A549 (cell line): ENCODE data around the gene NEDD4L. TPM values are rescaled to one million over a fixed set of nuclear protein-coding genes. Genes with fewer than 3 reads are reported as not detected.

ENCODE experiments used
- ATAC-seq, 2 experiments: fragments of 200-7000 bp in 1 of 2; fragments of >200 bp in 1 of 2; cut with Nextera tagmentation in 1 of 2; cut with Tn5 transposase in 1 of 2; 3 replicates each; pipeline versions ENCODE4 v1.8.0 to v1.9.1; 2018 to 2020; ENCODE audit warnings: mild to moderate bottlenecking in 1 of 2, moderate library complexity in 1 of 2
- CTCF ChIA-PET: fragments of 300-600 bp; sonication (Branson Sonifier 250); formaldehyde crosslinking; extraction: SDS; loops from one replicate; lab custom pipeline; 2021; ENCODE audit warnings: antibody characterized with exemption, inconsistent platforms; lab: Yijun Ruan, JAX
- POLR2A ChIA-PET: fragments of 350-600 bp; formaldehyde crosslinking; extraction: SDS; loops from one replicate; lab custom pipeline; 2021; ENCODE audit warnings: antibody characterized with exemption, inconsistent platforms; lab: Yijun Ruan, JAX
- DNase-seq, 2 experiments: peaks; one replicate each; pipeline versions ENCODE4 v3.0.0 to v3.0.0-alpha.2; 2011 to 2016; ENCODE audit warnings: low read depth in 1 of 2, low spot score in 1 of 2
- FAIRE-seq: peaks from 2 replicates; lab custom pipeline; 2011; peaks lifted over from hg19 to GRCh38; lab: Jason Lieb, UNC
- H3K27ac ChIP-seq, 2 experiments: fragments of >200 bp; sonication (Bioruptor Twin); formaldehyde crosslinking; 3 replicates each; pipeline ENCODE4 v1.5.1; 2016 to 2017
- H3K4me1 ChIP-seq: fragments of >200 bp; sonication (Bioruptor Twin); formaldehyde crosslinking; 3 replicates; pipeline ENCODE4 v1.6.1; 2016
- H3K4me2 ChIP-seq: fragments of >200 bp; sonication (Bioruptor Twin); formaldehyde crosslinking; 3 replicates; pipeline ENCODE4 v1.6.1; 2016
- H3K4me3 ChIP-seq: fragments of >200 bp; sonication (Bioruptor Twin); formaldehyde crosslinking; 3 replicates; pipeline ENCODE4 v1.5.1; 2016
- H3K9me3 ChIP-seq: fragments of >200 bp; sonication (Bioruptor Twin); formaldehyde crosslinking; 3 replicates; pipeline ENCODE4 v1.6.1; 2016
- BHLHE40 ChIP-seq: IDR thresholded peaks from 2 replicates; pipeline ENCODE4 v1.6.1; 2012; ENCODE audit warnings: low read depth, low read length, inconsistent platforms
- CBX2 ChIP-seq: fragments of 200-600 bp; sonication (generic); IDR thresholded peaks from 2 replicates; pipeline ENCODE4 v1.6.1; 2016; ENCODE audit warnings: low read depth, mild to moderate bottlenecking, borderline replicate concordance
- CBX8 ChIP-seq: fragments of 200-600 bp; sonication (generic); IDR thresholded peaks from 2 replicates; pipeline ENCODE4 v1.6.1; 2016
- CHD2 ChIP-seq: fragments of 150-350 bp; IDR thresholded peaks from 2 replicates; pipeline ENCODE4 v1.6.1; 2014; ENCODE audit warnings: low read length; ENCODE audit not compliant: partially characterized antibody
- CTCF ChIP-seq: fragments of >200 bp; sonication (Bioruptor Twin); formaldehyde crosslinking; IDR thresholded peaks from 3 replicates; pipeline ENCODE4 v1.5.1; 2016
- E2F6 ChIP-seq: IDR thresholded peaks from 2 replicates; pipeline ENCODE4 v1.6.1; 2012; ENCODE audit warnings: low read depth, borderline replicate concordance
- EHMT2 ChIP-seq: fragments of 200-600 bp; sonication (generic); IDR thresholded peaks from 2 replicates; pipeline ENCODE4 v1.6.1; 2016; ENCODE audit warnings: antibody characterized with exemption, low read depth, mild to moderate bottlenecking, moderate library complexity
- ESRRA ChIP-seq: fragments of 150-350 bp; IDR thresholded peaks from 2 replicates; pipeline ENCODE4 v1.6.1; 2014; ENCODE audit warnings: mild to moderate bottlenecking, low read length, borderline replicate concordance
- FOSB ChIP-seq: fragments of 250-450 bp; sonication (Bioruptor Pico); IDR thresholded peaks from 2 replicates; pipeline ENCODE4 v1.5.0; 2020; ENCODE audit warnings: mild to moderate bottlenecking, moderate library complexity
- FOXS1 ChIP-seq: fragments of 250-450 bp; sonication (Bioruptor Pico); IDR thresholded peaks from 2 replicates; pipeline ENCODE4 v1.5.0; 2020; ENCODE audit warnings: mild to moderate bottlenecking, moderate library complexity
- HES2 ChIP-seq: fragments of >200 bp; sonication (Bioruptor Twin); formaldehyde crosslinking; IDR thresholded peaks from 2 replicates; pipeline ENCODE4 v1.6.1; 2016
- HMGXB4 ChIP-seq: fragments of 250-450 bp; sonication (Bioruptor Pico); IDR thresholded peaks from 2 replicates; pipeline ENCODE4 v1.5.0; 2021; ENCODE audit warnings: mild to moderate bottlenecking, moderate library complexity, borderline replicate concordance
- HOXA7 ChIP-seq: fragments of 250-450 bp; sonication (Bioruptor Pico); IDR thresholded peaks from 2 replicates; pipeline ENCODE4 v1.5.0; 2020; ENCODE audit warnings: mild to moderate bottlenecking, moderate library complexity
- HOXB13 ChIP-seq: fragments of 250-450 bp; sonication (Bioruptor Pico); IDR thresholded peaks from 2 replicates; pipeline ENCODE4 v1.5.0; 2020; ENCODE audit warnings: low read depth, mild to moderate bottlenecking, moderate library complexity
- HOXB5 ChIP-seq: fragments of 250-450 bp; sonication (Bioruptor Pico); IDR thresholded peaks from 2 replicates; pipeline ENCODE4 v1.5.0; 2020; ENCODE audit warnings: mild to moderate bottlenecking, moderate library complexity
- MAFK ChIP-seq: fragments of 450-650 bp; IDR thresholded peaks from 2 replicates; pipeline ENCODE4 v1.6.1; 2014; ENCODE audit not compliant: partially characterized antibody
- MAZ ChIP-seq: fragments of 150-350 bp; IDR thresholded peaks from 2 replicates; pipeline ENCODE4 v1.6.1; 2014; ENCODE audit warnings: antibody characterized with exemption, low read depth, low read length, borderline replicate concordance
- NPAS2 ChIP-seq: fragments of 250-450 bp; sonication (Bioruptor Pico); IDR thresholded peaks from 2 replicates; pipeline ENCODE4 v1.8.0; 2022; ENCODE audit warnings: mild to moderate bottlenecking, moderate library complexity, borderline replicate concordance
- RARB ChIP-seq: fragments of 250-450 bp; sonication (Bioruptor Pico); IDR thresholded peaks from 2 replicates; pipeline ENCODE4 v1.8.0; 2021; ENCODE audit warnings: mild to moderate bottlenecking, moderate library complexity
- RCOR1 ChIP-seq: fragments of 150-350 bp; IDR thresholded peaks from 2 replicates; pipeline ENCODE4 v1.6.1; 2014; ENCODE audit warnings: antibody characterized with exemption, low read length, low read depth
- REST ChIP-seq: fragments of 200-600 bp; sonication (generic); IDR thresholded peaks from 2 replicates; pipeline ENCODE4 v1.6.1; 2016; ENCODE audit warnings: antibody characterized with exemption, mild to moderate bottlenecking, moderate library complexity
- RNF2 ChIP-seq: fragments of 200-600 bp; sonication (generic); IDR thresholded peaks from 2 replicates; pipeline ENCODE4 v1.6.1; 2016; ENCODE audit warnings: low read depth, mild to moderate bottlenecking, antibody characterized with exemption, moderate library complexity, borderline replicate concordance
- SMC3 ChIP-seq: fragments of >200 bp; sonication (Bioruptor Twin); formaldehyde crosslinking; IDR thresholded peaks from 3 replicates; pipeline ENCODE4 v1.6.1; 2018; ENCODE audit warnings: inconsistent platforms
- TP53 ChIP-seq: fragments of 250-450 bp; sonication (Bioruptor Pico); IDR thresholded peaks from 2 replicates; pipeline ENCODE4 v1.5.0; 2021; ENCODE audit warnings: mild to moderate bottlenecking, moderate library complexity
- USF2 ChIP-seq: fragments of 450-650 bp; IDR thresholded peaks from 2 replicates; pipeline ENCODE4 v1.6.1; 2014; ENCODE audit warnings: antibody characterized with exemption
- ZSCAN20 ChIP-seq: fragments of 250-450 bp; sonication (Bioruptor Pico); IDR thresholded peaks from 2 replicates; pipeline ENCODE4 v1.8.0; 2022; ENCODE audit warnings: mild to moderate bottlenecking, moderate library complexity
- WGBS: methylation state at CpG from one replicate; pipeline ENCODE4 v1.1.6; 2017; ENCODE audit errors: missing lambda C conversion rate; 5-methylcytosine and 5-hydroxymethylcytosine counted together
- polyA plus RNA-seq, 4 experiments: library from polyadenylated mRNA; depleted of rRNA in 3 of 4; stranded (reverse); fragments of >200 nt; fragmentation: RNase III in 1 of 4; extraction: RNeasy Plus Mini Kit Qiagen cat#74134 plus additional on column Dnase treatment in 1 of 4; gene quantifications; 2 replicates in 3 of 4; 3 replicates in 1 of 4; pipeline ENCODE4 v1.2.3, GENCODE V29; 2011 to 2017

NEDD4L gene
- polyA plus RNA-seq, 2 of the 4 experiments (the other 2 are of a cell fraction), result 18.0 to 36.5 TPM

GRCh38 chr18:58292638-58293037 lies 248.6 kb downstream of the NEDD4L start (continued):
- TF ChIP-seq CTCF (no peak), RCOR1 (no peak), USF2 (no peak)

GRCh38 chr18:58297198-58297597 lies 253.2 kb downstream of the NEDD4L start:
- TF ChIP-seq SMC3 (no peak), HOXB13 (CRISPR knock-in tag) (no peak), HOXA7 (no peak), FOSB (CRISPR knock-in tag) (no peak), RARB (CRISPR knock-in tag) (no peak), NPAS2 (CRISPR knock-in tag) (no peak), MAFK (no peak), CHD2 (no peak), E2F6 (no peak), HMGXB4 (no peak), RNF2 (no peak), CBX2 (no peak), TP53 (CRISPR knock-in tag) (no peak), HES2 (no peak)
- Histone ChIP-seq H3K4me2 (no peak overlapping the region), H3K9me3 (no peaks in the 10 kb centered on the region), H3K27ac (no peak overlapping the region), H3K4me1 (no peaks in the 10 kb centered on the region), H3K4me3 (no peak overlapping the region)
- no peak for FAIRE-seq
- WGBS, result 54% methylated on average over 4 of the region's 4 CpGs
- ChIA-PET CTCF (no interaction called here), POLR2A (no interaction called here)
- no peak for ATAC-seq
- DNase-seq, result no peak

- no peaks in the 10 kb centered on the region for H3K4me1 ChIP-seq
- FAIRE-seq, result no peak
- POLR2A ChIA-PET, result no interaction called here
- no peak for DNase-seq
- no peaks in the 10 kb centered on the region for H3K9me3 ChIP-seq
- H3K27ac ChIP-seq, result no peak overlapping the region
- 57% methylated on average over 5 of the region's 5 CpGs for WGBS
- ATAC-seq, result no peak
- CTCF ChIA-PET, result interaction anchor here (1.9 kb wide), 1 partner anchor 23 kb away, joined by 6 read pairs; no protein-coding TSS in a partner anchor
- H3K4me2 ChIP-seq, result no peak overlapping the region
- H3K4me3 ChIP-seq, result no peak overlapping the region
- no peak for TF ChIP-seq HOXB5 (CRISPR knock-in tag)
- TF ChIP-seq FOXS1 (CRISPR knock-in tag), result no peak
- no peak for TF ChIP-seq MAFK
- no peak for TF ChIP-seq REST
- no peak for TF ChIP-seq ZSCAN20 (CRISPR knock-in tag)
- no peak for TF ChIP-seq CHD2
- no peak for TF ChIP-seq ESRRA
- no peak for TF ChIP-seq MAZ
- no peak for TF ChIP-seq RNF2
- no peak for TF ChIP-seq BHLHE40
- TF ChIP-seq CBX8, result no peak
- TF ChIP-seq EHMT2, result no peak
- no peak for TF ChIP-seq HOXB13 (CRISPR knock-in tag)
Measured at GRCh38 chr18:58298251-58299134, 254.5 kb downstream of the NEDD4L start.
